H1 (cell line): ENCODE results near the gene NT5C.

Source experiments
- CREB1 ChIP-seq: IDR thresholded peaks from 2 replicates; pipeline ENCODE4 v1.6.1; 2012; ENCODE audit warnings: inconsistent platforms
- CTCF ChIP-seq, 3 experiments: IDR thresholded peaks; 1 replicate in 2 of 3; 2 replicates in 1 of 3; pipeline versions ENCODE4 v1.5.1 to v1.6.1; 2011; ENCODE audit warnings: low read length in 3 of 3, mild to moderate bottlenecking in 3 of 3, inconsistent platforms in 2 of 3, low read depth in 1 of 3, moderate library complexity in 1 of 3; ENCODE audit not compliant: insufficient read depth in 1 of 3; ENCODE audit errors: control extremely low read depth in 1 of 3
- NRF1 ChIP-seq: IDR thresholded peaks from 2 replicates; pipeline ENCODE4 v1.6.1; 2011; ENCODE audit warnings: mild to moderate bottlenecking, low read depth, low read length, improper control_type of control experiment
- POU5F1 ChIP-seq: IDR thresholded peaks from 2 replicates; pipeline ENCODE4 v1.6.1; 2011; ENCODE audit warnings: low read depth, mild to moderate bottlenecking, low read length, moderate library complexity
- RXRA ChIP-seq: IDR thresholded peaks from 2 replicates; pipeline ENCODE4 v1.6.1; 2011; ENCODE audit warnings: low read depth, mild to moderate bottlenecking, low read length, moderate library complexity; ENCODE audit not compliant: insufficient read depth
- SAP30 ChIP-seq: fragments of 300-600 bp; sonication (generic); IDR thresholded peaks from 2 replicates; pipeline ENCODE4 v1.7.1; 2012; ENCODE audit warnings: low read length, moderate library complexity, mild to moderate bottlenecking, inconsistent platforms; ENCODE audit not compliant: insufficient read depth, insufficient replicate concordance
- TAF1 ChIP-seq: IDR thresholded peaks from 2 replicates; pipeline ENCODE4 v1.6.1; 2011; ENCODE audit warnings: mild to moderate bottlenecking, low read depth, low read length

- TF ChIP-seq NRF1 (no peak), CREB1 (no peak), CTCF (IDR thresholded peaks at IDR 0.05; ENCODE audit: control extremely low read depth in 1 of 3, insufficient read depth in 1 of 3, low read depth in 1 of 3, low read length in 3 of 3) (no peak), SAP30 (no peak), RXRA (no peak), POU5F1 (no peak), TAF1 (no peak)
These were observed 35.4 kb downstream of the NT5C start for GRCh38 chr17:75096082-75096625.
